HEK293 (cell line): Measurements from ENCODE around the gene NRF1.

Experiments used
- CTCF ChIA-PET: fragments of 350-600 bp; formaldehyde crosslinking; extraction: SDS; loops from one replicate; lab custom pipeline; 2021; ENCODE audit warnings: antibody characterized with exemption; lab: Yijun Ruan, JAX
- POLR2A ChIA-PET: fragments of 300-600 bp; formaldehyde crosslinking; extraction: SDS; loops from one replicate; lab custom pipeline; 2020; ENCODE audit warnings: antibody characterized with exemption, inconsistent platforms; lab: Yijun Ruan, JAX
- H3K27ac ChIP-seq: fragments of 200-500 bp; sonication (Bioruptor generic); 2 replicates; pipeline ENCODE4 v1.5.1; 2014; ENCODE audit warnings: low read depth, low read length, control low read depth, inconsistent platforms; ENCODE audit errors: extremely low read depth
- H3K36me3 ChIP-seq, 2 experiments: fragments of 200-500 bp in 1 of 2; sonication (Bioruptor generic) in 1 of 2; 1 replicate in 1 of 2; 2 replicates in 1 of 2; pipeline ENCODE4 v1.5.1; 2014 to 2017; ENCODE audit warnings: inconsistent platforms in 2 of 2, low read length in 2 of 2; ENCODE audit not compliant: control insufficient read depth in 2 of 2, insufficient read depth in 1 of 2
- H3K4me1 ChIP-seq: fragments of 200-500 bp; sonication (Bioruptor generic); 2 replicates; pipeline ENCODE4 v1.5.1; 2014; ENCODE audit warnings: mild to moderate bottlenecking, low read length, inconsistent platforms; ENCODE audit not compliant: control insufficient read depth, insufficient read depth
- H3K4me3 ChIP-seq: 2 replicates; pipeline ENCODE4 v1.5.1; 2011; ENCODE audit warnings: low read depth, mild to moderate bottlenecking, control low read depth, low read length, moderate library complexity
- H3K9me3 ChIP-seq: fragments of 200-500 bp; sonication (Bioruptor generic); 2 replicates; pipeline ENCODE4 v1.5.1; 2014; ENCODE audit warnings: low read depth, low read length, inconsistent platforms; ENCODE audit not compliant: control insufficient read depth, insufficient read depth
- FEZF1 ChIP-seq: fragments of 450-650 bp; formaldehyde crosslinking; IDR thresholded peaks from 2 replicates; pipeline ENCODE4 v1.5.1; 2016; ENCODE audit warnings: missing biosample characterization, missing genetic modification characterization
- GLIS1 ChIP-seq: fragments of 450-650 bp; formaldehyde crosslinking; IDR thresholded peaks from 2 replicates; pipeline ENCODE4 v1.5.1; 2016; ENCODE audit warnings: missing biosample characterization, missing genetic modification characterization
- REPIN1 ChIP-seq: fragments of 450-650 bp; formaldehyde crosslinking; IDR thresholded peaks from 2 replicates; pipeline ENCODE4 v1.5.1; 2017; ENCODE audit warnings: missing biosample characterization, missing genetic modification characterization, low read depth
- SP2 ChIP-seq: fragments of 450-650 bp; formaldehyde crosslinking; IDR thresholded peaks from 2 replicates; pipeline ENCODE4 v1.5.1; 2016; ENCODE audit warnings: missing biosample characterization, missing genetic modification characterization
- ZBTB20 ChIP-seq: fragments of 450-650 bp; formaldehyde crosslinking; IDR thresholded peaks from 2 replicates; pipeline ENCODE4 v1.5.1; 2016; ENCODE audit warnings: missing biosample characterization, missing genetic modification characterization
- ZFHX2 ChIP-seq: fragments of 450-650 bp; formaldehyde crosslinking; conservative IDR thresholded peaks from 2 replicates; pipeline ENCODE4 v1.5.1; 2016; ENCODE audit warnings: missing biosample characterization, missing genetic modification characterization
- ZNF133 ChIP-seq: fragments of 450-650 bp; formaldehyde crosslinking; IDR thresholded peaks from 2 replicates; pipeline ENCODE4 v1.5.1; 2016; ENCODE audit warnings: missing biosample characterization, missing genetic modification characterization
- ZNF140 ChIP-seq: fragments of 450-650 bp; formaldehyde crosslinking; IDR thresholded peaks from 2 replicates; pipeline ENCODE4 v1.5.1; 2016; ENCODE audit warnings: missing biosample characterization, missing genetic modification characterization
- ZNF16 ChIP-seq: fragments of 450-650 bp; formaldehyde crosslinking; IDR thresholded peaks from 2 replicates; pipeline ENCODE4 v1.5.1; 2016; ENCODE audit warnings: low read depth, missing biosample characterization, missing genetic modification characterization
- ZNF19 ChIP-seq: fragments of 450-650 bp; formaldehyde crosslinking; IDR thresholded peaks from 2 replicates; pipeline ENCODE4; 2016; ENCODE audit warnings: missing biosample characterization, missing genetic modification characterization, low read depth
- ZNF37A ChIP-seq: fragments of 450-650 bp; IDR thresholded peaks from 2 replicates; pipeline ENCODE4 v1.5.1; 2018; ENCODE audit warnings: missing biosample characterization, missing genetic modification characterization
- ZNF423 ChIP-seq: fragments of 450-650 bp; formaldehyde crosslinking; IDR thresholded peaks from 2 replicates; pipeline ENCODE4 v1.5.1; 2016; ENCODE audit warnings: missing biosample characterization, missing genetic modification characterization
- ZNF501 ChIP-seq: fragments of 450-650 bp; formaldehyde crosslinking; IDR thresholded peaks from 2 replicates; pipeline ENCODE4 v1.5.1; 2016; ENCODE audit warnings: missing biosample characterization, missing genetic modification characterization
- ZNF558 ChIP-seq: fragments of 450-650 bp; formaldehyde crosslinking; IDR thresholded peaks from 2 replicates; pipeline ENCODE4 v1.5.1; 2016; ENCODE audit warnings: missing biosample characterization, missing genetic modification characterization
- TF ChIP-seq, protein P1 (sequence below): fragments of 450-650 bp; formaldehyde crosslinking; IDR thresholded peaks from 2 replicates; pipeline ENCODE4 v1.5.1; 2016; ENCODE audit warnings: missing biosample characterization, missing genetic modification characterization, borderline replicate concordance
- TF ChIP-seq, protein P2 (sequence below): fragments of 450-650 bp; formaldehyde crosslinking; IDR thresholded peaks from 2 replicates; pipeline ENCODE4 v1.5.1; 2017; ENCODE audit warnings: missing biosample characterization, mild to moderate bottlenecking, missing genetic modification characterization, moderate library complexity
- TF ChIP-seq, protein P3 (sequence below): fragments of 450-650 bp; formaldehyde crosslinking; IDR thresholded peaks from 2 replicates; pipeline ENCODE4 v1.5.1; 2016; ENCODE audit warnings: missing biosample characterization, missing genetic modification characterization
- TF ChIP-seq, protein P4 (sequence below): fragments of 450-650 bp; formaldehyde crosslinking; IDR thresholded peaks from 2 replicates; pipeline ENCODE4 v1.5.1; 2016; ENCODE audit warnings: missing biosample characterization, missing genetic modification characterization
- TF ChIP-seq, protein P5 (sequence below): fragments of 450-650 bp; IDR thresholded peaks from 2 replicates; pipeline ENCODE4 v1.5.1; 2018; ENCODE audit warnings: missing biosample characterization, mild to moderate bottlenecking, missing genetic modification characterization

Gene NRF1

DNA sequence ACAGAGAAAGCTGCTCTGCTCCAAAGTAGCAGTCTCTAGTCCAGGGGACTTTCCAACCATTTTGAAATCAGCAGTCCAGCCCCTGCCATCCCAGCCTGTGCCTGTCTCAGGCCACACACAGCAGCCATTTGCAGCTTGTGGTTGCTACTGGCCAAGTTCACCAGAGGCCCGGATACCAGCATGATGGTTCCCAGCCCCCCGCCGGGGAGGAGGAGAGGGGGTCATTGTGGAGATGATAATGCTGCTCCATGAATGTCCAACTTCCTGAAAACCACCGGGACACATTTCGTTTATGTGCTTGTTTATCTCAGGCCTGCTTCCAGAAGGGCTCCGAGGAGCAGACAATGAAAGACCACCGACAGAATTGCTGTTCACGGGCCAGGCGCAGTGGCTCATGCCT lies 181.2 kb downstream of the NRF1 start (continued):
- TF ChIP-seq ZNF558 (tag by site-specific recombination) (no peak), SP2 (no peak), ZFHX2 (tag by site-specific recombination) (no peak), GLIS1 (tag by site-specific recombination) (no peak), REPIN1 (tag by site-specific recombination) (no peak), ZNF501 (tag by site-specific recombination) (no peak), ZNF37A (no peak), FEZF1 (tag by site-specific recombination) (no peak), ZNF19 (tag by site-specific recombination) (no peak), ZNF423 (tag by site-specific recombination) (no peak), ZNF140 (tag by site-specific recombination) (no peak)
- TF ChIP-seq, protein P1, sequence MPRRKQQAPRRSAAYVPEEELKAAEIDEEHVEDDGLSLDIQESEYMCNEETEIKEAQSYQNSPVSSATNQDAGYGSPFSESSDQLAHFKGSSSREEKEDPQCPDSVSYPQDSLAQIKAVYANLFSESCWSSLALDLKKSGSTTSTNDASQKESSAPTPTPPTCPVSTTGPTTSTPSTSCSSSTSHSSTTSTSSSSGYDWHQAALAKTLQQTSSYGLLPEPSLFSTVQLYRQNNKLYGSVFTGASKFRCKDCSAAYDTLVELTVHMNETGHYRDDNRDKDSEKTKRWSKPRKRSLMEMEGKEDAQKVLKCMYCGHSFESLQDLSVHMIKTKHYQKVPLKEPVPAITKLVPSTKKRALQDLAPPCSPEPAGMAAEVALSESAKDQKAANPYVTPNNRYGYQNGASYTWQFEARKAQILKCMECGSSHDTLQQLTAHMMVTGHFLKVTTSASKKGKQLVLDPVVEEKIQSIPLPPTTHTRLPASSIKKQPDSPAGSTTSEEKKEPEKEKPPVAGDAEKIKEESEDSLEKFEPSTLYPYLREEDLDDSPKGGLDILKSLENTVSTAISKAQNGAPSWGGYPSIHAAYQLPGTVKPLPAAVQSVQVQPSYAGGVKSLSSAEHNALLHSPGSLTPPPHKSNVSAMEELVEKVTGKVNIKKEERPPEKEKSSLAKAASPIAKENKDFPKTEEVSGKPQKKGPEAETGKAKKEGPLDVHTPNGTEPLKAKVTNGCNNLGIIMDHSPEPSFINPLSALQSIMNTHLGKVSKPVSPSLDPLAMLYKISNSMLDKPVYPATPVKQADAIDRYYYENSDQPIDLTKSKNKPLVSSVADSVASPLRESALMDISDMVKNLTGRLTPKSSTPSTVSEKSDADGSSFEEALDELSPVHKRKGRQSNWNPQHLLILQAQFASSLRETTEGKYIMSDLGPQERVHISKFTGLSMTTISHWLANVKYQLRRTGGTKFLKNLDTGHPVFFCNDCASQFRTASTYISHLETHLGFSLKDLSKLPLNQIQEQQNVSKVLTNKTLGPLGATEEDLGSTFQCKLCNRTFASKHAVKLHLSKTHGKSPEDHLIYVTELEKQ (tag by site-specific recombination) = no peak
- TF ChIP-seq, protein P2, sequence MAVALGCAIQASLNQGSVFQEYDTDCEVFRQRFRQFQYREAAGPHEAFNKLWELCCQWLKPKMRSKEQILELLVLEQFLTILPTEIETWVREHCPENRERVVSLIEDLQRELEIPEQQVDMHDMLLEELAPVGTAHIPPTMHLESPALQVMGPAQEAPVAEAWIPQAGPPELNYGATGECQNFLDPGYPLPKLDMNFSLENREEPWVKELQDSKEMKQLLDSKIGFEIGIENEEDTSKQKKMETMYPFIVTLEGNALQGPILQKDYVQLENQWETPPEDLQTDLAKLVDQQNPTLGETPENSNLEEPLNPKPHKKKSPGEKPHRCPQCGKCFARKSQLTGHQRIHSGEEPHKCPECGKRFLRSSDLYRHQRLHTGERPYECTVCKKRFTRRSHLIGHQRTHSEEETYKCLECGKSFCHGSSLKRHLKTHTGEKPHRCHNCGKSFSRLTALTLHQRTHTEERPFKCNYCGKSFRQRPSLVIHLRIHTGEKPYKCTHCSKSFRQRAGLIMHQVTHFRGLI (tag by site-specific recombination) = no peak

DNA sequence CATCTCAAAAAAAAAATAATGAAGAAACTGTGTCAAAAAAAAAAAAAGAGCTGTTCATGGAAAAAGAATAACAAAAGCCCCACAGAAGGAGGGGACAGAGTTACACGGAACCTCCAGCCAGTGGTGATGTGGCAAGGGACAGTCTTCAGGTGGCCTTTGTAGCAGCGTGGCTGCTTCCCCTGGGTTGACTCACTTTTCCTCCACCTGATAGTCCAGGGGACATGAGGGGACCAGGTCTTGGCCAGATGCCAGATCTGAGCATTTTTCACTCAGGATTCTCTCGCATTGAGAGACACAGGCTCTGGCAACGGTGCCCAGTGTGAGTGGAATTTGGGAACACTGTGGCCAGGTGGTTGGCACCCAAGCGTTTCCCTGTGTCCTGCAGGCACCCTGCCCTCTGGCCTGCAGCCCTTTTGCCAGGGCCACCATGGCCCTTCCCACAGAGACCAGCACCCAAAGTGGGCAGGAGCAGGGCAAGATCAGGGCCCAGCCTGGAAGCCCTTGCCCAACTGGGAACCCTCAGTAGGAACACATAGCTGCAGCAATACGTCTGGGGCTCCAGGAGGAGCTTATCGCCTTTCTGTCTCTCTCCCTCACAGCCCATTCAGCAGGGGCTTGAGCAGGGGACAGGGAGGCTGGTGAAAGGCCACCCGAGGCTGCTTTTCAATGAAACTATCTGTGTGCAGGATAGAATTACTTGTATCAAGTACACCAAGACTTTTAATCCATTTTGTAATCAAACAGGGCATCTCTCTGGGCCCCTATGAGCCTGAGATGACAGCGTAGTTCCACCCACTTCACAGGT lies 182.2 kb downstream of the NRF1 start:
- no peaks in the 10 kb centered on the region for H3K9me3 ChIP-seq
- CTCF ChIA-PET = interaction anchor here (1.2 kb wide), 1 partner anchor 31 kb away, joined by 3 read pairs; no protein-coding TSS in a partner anchor
- POLR2A ChIA-PET = interaction anchor here (0.6 to 0.9 kb wide), 2 partner anchors 29 to 31 kb away, joined by 3 read pairs; no protein-coding TSS in a partner anchor
- no peak overlapping the region for H3K4me3 ChIP-seq
- H3K4me1 ChIP-seq = no peaks in the 10 kb centered on the region
- no peaks in the 10 kb centered on the region for H3K36me3 ChIP-seq
- H3K27ac ChIP-seq = no peak overlapping the region
- TF ChIP-seq, protein P3, sequence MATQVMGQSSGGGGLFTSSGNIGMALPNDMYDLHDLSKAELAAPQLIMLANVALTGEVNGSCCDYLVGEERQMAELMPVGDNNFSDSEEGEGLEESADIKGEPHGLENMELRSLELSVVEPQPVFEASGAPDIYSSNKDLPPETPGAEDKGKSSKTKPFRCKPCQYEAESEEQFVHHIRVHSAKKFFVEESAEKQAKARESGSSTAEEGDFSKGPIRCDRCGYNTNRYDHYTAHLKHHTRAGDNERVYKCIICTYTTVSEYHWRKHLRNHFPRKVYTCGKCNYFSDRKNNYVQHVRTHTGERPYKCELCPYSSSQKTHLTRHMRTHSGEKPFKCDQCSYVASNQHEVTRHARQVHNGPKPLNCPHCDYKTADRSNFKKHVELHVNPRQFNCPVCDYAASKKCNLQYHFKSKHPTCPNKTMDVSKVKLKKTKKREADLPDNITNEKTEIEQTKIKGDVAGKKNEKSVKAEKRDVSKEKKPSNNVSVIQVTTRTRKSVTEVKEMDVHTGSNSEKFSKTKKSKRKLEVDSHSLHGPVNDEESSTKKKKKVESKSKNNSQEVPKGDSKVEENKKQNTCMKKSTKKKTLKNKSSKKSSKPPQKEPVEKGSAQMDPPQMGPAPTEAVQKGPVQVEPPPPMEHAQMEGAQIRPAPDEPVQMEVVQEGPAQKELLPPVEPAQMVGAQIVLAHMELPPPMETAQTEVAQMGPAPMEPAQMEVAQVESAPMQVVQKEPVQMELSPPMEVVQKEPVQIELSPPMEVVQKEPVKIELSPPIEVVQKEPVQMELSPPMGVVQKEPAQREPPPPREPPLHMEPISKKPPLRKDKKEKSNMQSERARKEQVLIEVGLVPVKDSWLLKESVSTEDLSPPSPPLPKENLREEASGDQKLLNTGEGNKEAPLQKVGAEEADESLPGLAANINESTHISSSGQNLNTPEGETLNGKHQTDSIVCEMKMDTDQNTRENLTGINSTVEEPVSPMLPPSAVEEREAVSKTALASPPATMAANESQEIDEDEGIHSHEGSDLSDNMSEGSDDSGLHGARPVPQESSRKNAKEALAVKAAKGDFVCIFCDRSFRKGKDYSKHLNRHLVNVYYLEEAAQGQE (tag by site-specific recombination) = no peak
- TF ChIP-seq, protein P4, sequence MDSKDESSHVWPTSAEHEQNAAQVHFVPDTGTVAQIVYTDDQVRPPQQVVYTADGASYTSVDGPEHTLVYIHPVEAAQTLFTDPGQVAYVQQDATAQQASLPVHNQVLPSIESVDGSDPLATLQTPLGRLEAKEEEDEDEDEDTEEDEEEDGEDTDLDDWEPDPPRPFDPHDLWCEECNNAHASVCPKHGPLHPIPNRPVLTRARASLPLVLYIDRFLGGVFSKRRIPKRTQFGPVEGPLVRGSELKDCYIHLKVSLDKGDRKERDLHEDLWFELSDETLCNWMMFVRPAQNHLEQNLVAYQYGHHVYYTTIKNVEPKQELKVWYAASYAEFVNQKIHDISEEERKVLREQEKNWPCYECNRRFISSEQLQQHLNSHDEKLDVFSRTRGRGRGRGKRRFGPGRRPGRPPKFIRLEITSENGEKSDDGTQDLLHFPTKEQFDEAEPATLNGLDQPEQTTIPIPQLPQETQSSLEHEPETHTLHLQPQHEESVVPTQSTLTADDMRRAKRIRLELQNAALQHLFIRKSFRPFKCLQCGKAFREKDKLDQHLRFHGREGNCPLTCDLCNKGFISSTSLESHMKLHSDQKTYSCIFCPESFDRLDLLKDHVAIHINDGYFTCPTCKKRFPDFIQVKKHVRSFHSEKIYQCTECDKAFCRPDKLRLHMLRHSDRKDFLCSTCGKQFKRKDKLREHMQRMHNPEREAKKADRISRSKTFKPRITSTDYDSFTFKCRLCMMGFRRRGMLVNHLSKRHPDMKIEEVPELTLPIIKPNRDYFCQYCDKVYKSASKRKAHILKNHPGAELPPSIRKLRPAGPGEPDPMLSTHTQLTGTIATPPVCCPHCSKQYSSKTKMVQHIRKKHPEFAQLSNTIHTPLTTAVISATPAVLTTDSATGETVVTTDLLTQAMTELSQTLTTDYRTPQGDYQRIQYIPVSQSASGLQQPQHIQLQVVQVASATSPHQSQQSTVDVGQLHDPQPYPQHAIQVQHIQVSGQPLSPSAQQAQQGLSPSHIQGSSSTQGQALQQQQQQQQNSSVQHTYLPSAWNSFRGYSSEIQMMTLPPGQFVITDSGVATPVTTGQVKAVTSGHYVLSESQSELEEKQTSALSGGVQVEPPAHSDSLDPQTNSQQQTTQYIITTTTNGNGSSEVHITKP (tag by site-specific recombination) = no peak
- TF ChIP-seq SP2 = no peak
- TF ChIP-seq, protein P5, sequence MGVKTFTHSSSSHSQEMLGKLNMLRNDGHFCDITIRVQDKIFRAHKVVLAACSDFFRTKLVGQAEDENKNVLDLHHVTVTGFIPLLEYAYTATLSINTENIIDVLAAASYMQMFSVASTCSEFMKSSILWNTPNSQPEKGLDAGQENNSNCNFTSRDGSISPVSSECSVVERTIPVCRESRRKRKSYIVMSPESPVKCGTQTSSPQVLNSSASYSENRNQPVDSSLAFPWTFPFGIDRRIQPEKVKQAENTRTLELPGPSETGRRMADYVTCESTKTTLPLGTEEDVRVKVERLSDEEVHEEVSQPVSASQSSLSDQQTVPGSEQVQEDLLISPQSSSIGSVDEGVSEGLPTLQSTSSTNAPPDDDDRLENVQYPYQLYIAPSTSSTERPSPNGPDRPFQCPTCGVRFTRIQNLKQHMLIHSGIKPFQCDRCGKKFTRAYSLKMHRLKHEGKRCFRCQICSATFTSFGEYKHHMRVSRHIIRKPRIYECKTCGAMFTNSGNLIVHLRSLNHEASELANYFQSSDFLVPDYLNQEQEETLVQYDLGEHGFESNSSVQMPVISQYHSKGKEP (tag by site-specific recombination) = no peak
- TF ChIP-seq ZNF133 (tag by site-specific recombination) = no peak
- TF ChIP-seq ZBTB20 (tag by site-specific recombination) = no peak
- TF ChIP-seq ZNF16 (tag by site-specific recombination) = no peak
